Stomach (tissue), 9 donors: Measurements from ENCODE around the gene FANK1. TPM values are rescaled to one million over a fixed set of nuclear protein-coding genes. Genes with fewer than 3 reads are reported as not detected.
A peak's percentile ranks its signal among the peaks of the same experiment; 100 is the strongest.
"Not testable (repeated sequence)": the region's sequence is repeated elsewhere in the genome, so short reads cannot be mapped to it uniquely, and the experiment has no call there.

Source experiments
- DNase-seq, 2 donors: peaks; one replicate each; pipeline versions ENCODE4 v3.0.0 to v3.0.0-alpha.2; 2013 to 2019
- H3K27ac ChIP-seq, 5 donors: fragments of 200-600 bp in 4 of 5; sonication (generic) in 4 of 5; one replicate each; pipeline ENCODE4 v1.5.1; 2013 to 2019; ENCODE audit warnings: mild to moderate bottlenecking in 1 of 5, moderate library complexity in 1 of 5
- H3K27me3 ChIP-seq, 3 donors: fragments of 200-600 bp; sonication (generic); one replicate each; pipeline ENCODE4 v1.5.1; 2017 to 2019; ENCODE audit warnings: mixed run types in 1 of 3
- H3K36me3 ChIP-seq, 4 donors: fragments of 200-600 bp; sonication (generic); 1 replicate in 3 of 4; 2 replicates in 1 of 4; pipeline ENCODE4 v1.5.1; 2016 to 2019
- H3K4me1 ChIP-seq, 4 donors: fragments of 200-600 bp; sonication (generic); one replicate each; pipeline ENCODE4 v1.5.1; 2016 to 2019
- H3K4me3 ChIP-seq, 4 donors: fragments of 200-600 bp; sonication (generic) in 3 of 4; one replicate each; pipeline ENCODE4 v1.5.1; 2016 to 2019; ENCODE audit warnings: mild to moderate bottlenecking in 1 of 4
- H3K9me3 ChIP-seq, 4 donors: fragments of 200-600 bp; sonication (generic); one replicate each; pipeline ENCODE4 v1.5.1; 2016 to 2019
- EP300 ChIP-seq: sonication (generic); formaldehyde crosslinking; IDR thresholded peaks from one replicate; pipeline ENCODE4 v1.6.1; 2017; ENCODE audit warnings: antibody characterized with exemption
- POLR2A ChIP-seq, 4 donors: fragments of 450-650 bp; IDR thresholded peaks; one replicate each; pipeline ENCODE4 v1.6.1; 2016; ENCODE audit warnings: antibody characterized with exemption in 4 of 4, control low read depth in 2 of 4, mild to moderate bottlenecking in 1 of 4, moderate library complexity in 1 of 4
- POLR2AphosphoS5 ChIP-seq, 3 donors: sonication (generic); formaldehyde crosslinking; IDR thresholded peaks; one replicate each; pipeline ENCODE4 v1.6.1; 2016; ENCODE audit warnings: antibody characterized with exemption in 3 of 3
- WGBS, 5 donors: extraction: QIAGEN DNeasy Blood & Tissue Kit in 3 of 5; methylation state at CpG; one replicate each; pipeline versions ENCODE4 v1.1.5 to v1.1.7; 2013 to 2018; 5-methylcytosine and 5-hydroxymethylcytosine counted together
- intact Hi-C: fragments of 100-400 bp; cut with DNase I; formaldehyde crosslinking; loops from one replicate; pipeline ENCODE4 v1.15.1; 2023; ENCODE audit warnings: low total_unique reads
- polyA plus RNA-seq, 3 donors: library from polyadenylated mRNA; stranded (reverse); fragments of 200-250 nt; gene quantifications; one replicate each; pipeline ENCODE4 v1.2.3, GENCODE V29; 2013
- total RNA-seq, 5 donors: library from RNA; depleted of rRNA; stranded (reverse); fragments of >200 nt; gene quantifications; one replicate each; pipeline versions ENCODE4 v1.1.0 to v1.2.3, GENCODE V29; 2014 to 2016
- TF ChIP-seq, protein P1 (sequence below), 7 experiments: fragments of 450-650 bp in 4 of 7; fragments of 200-600 bp in 3 of 7; sonication (generic) in 3 of 7; IDR thresholded peaks; one replicate each; pipeline ENCODE4 v1.5.1; 2016 to 2019; ENCODE audit warnings: antibody characterized with exemption in 7 of 7, control low read depth in 2 of 7, mild to moderate bottlenecking in 1 of 7
- donor health status: healthy with polysubstance abuse.
- donor health status: Bipolar disorder and iron deficiency.
- donor health status: healthy.

Gene FANK1
- total and polyA plus RNA-seq, 8 donors: 1.6 to 13.3 (median 6.4) TPM

DNA sequence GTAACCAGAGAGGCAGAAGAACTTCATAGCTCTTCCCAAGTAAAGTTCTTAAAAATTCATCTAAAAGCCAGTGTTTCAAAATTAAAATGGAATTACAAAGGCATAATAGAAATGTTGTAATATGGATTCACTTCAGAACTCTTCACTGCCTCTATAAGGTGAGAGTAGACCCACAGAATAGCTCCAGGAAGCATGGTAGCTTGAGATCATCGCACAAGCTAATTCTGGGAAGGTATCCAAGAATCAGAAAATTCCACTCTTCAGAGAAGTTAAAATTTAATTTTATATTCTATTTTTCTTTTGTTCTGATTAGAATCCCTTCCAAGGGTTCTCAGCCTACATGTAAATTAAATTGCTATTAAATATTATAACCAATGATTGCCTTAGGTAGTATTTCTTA lies 13.8 kb upstream of the FANK1 start:
- intact Hi-C loops: no loop called here
- Histone ChIP-seq H3K27ac (no peak overlapping the region), H3K36me3 (peaks cover 0 to 17% (median 13%) of the 10 kb centered on the region in 4 donors), H3K4me1 (peaks cover 12 to 44% (median 22%) of the 10 kb centered on the region in 4 donors), H3K9me3 (no peaks in the 10 kb centered on the region), H3K27me3 (no peaks in the 10 kb centered on the region), H3K4me3 (no peak overlapping the region)
- no peak for DNase-seq
- WGBS, 5 donors: 32 to 60% (median 45%) methylated on average over 1 of the region's 1 CpG
- TF ChIP-seq POLR2AphosphoS5 (IDR thresholded peaks at IDR 0.05): no peak
- TF ChIP-seq, protein P1, sequence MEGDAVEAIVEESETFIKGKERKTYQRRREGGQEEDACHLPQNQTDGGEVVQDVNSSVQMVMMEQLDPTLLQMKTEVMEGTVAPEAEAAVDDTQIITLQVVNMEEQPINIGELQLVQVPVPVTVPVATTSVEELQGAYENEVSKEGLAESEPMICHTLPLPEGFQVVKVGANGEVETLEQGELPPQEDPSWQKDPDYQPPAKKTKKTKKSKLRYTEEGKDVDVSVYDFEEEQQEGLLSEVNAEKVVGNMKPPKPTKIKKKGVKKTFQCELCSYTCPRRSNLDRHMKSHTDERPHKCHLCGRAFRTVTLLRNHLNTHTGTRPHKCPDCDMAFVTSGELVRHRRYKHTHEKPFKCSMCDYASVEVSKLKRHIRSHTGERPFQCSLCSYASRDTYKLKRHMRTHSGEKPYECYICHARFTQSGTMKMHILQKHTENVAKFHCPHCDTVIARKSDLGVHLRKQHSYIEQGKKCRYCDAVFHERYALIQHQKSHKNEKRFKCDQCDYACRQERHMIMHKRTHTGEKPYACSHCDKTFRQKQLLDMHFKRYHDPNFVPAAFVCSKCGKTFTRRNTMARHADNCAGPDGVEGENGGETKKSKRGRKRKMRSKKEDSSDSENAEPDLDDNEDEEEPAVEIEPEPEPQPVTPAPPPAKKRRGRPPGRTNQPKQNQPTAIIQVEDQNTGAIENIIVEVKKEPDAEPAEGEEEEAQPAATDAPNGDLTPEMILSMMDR (IDR thresholded peaks at IDR 0.05): no peak
- no peak for TF ChIP-seq POLR2A (IDR thresholded peaks at IDR 0.05)
- no peak for TF ChIP-seq EP300

- TF ChIP-seq, protein P1 (IDR thresholded peaks at IDR 0.05): no peak
- TF ChIP-seq POLR2A (IDR thresholded peaks at IDR 0.05) (no peak), POLR2AphosphoS5 (IDR thresholded peaks at IDR 0.05) (no peak), EP300 (no peak)
- H3K27me3 ChIP-seq: no peaks in the 10 kb centered on the region
- H3K27ac ChIP-seq: no peak overlapping the region
- intact Hi-C loops: no loop called here
- DNase-seq: no peak
- WGBS, 5 donors: 81 to 92% (median 88%) methylated on average over 3 of the region's 3 CpGs
- H3K36me3 ChIP-seq: peaks cover 0 to 17% (median 12%) of the 10 kb centered on the region in 4 donors
- H3K9me3 ChIP-seq: no peaks in the 10 kb centered on the region
- peaks cover 12 to 50% (median 23%) of the 10 kb centered on the region in 4 donors for H3K4me1 ChIP-seq
- no peak overlapping the region for H3K4me3 ChIP-seq
Observed at GRCh38 chr10:125883211-125883610, 13.2 kb upstream of the FANK1 start.

DNA sequence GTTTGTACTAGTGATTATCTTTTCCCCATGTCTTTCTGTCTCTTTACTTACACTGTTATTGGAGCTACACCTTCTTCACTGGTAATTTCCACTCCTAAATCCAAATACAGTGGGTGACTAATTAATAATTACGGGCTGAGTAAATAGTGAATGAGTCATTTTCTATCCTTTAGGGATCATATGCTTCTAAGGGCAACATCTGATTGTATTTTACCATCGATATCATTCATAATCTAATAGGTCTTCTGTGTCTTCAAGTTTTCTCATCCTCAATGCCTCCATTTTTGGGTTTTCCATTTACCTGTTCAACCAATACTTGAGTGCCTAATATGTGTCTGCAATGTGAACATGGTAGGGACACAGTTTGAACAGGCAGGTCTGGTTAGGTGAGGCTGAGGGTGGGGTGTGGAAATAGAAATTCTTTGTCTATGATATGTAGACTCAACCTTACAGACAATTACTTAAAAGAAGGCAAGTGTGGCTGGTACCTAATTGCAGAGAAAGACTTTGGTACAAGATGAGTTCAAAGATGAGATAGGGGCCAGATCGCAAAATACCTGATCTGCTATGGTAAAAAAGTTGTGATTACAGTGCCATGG lies 9.4 kb upstream of the FANK1 start:
- Histone ChIP-seq H3K4me1 (peaks cover 0 to 41% (median 22%) of the 10 kb centered on the region in 4 donors), H3K9me3 (no peaks in the 10 kb centered on the region), H3K36me3 (peaks cover 0 to 13% (median 10%) of the 10 kb centered on the region in 4 donors), H3K27ac (peak overlapping the region in 1 of 5 donors; percentile 0), H3K27me3 (no peaks in the 10 kb centered on the region), H3K4me3 (no peak overlapping the region)
- no peak for TF ChIP-seq POLR2A (IDR thresholded peaks at IDR 0.05)
- intact Hi-C loops: no loop called here
- DNase-seq: no peak
- 71 to 86% (median 75%) methylated on average over 3 of the region's 3 CpGs for WGBS, 5 donors

- WGBS, 5 donors: 28 to 60% (median 45%) methylated on average over 4 of the region's 4 CpGs
- H3K36me3 ChIP-seq: peaks cover 0 to 10% (median 9%) of the 10 kb centered on the region in 4 donors
- H3K4me1 ChIP-seq: peaks cover 0 to 43% (median 17%) of the 10 kb centered on the region in 4 donors
- DNase-seq, H3K4me3 ChIP-seq, H3K27me3 ChIP-seq, intact Hi-C loops, H3K9me3 ChIP-seq: not testable (repeated sequence)
- TF ChIP-seq POLR2AphosphoS5 (IDR thresholded peaks at IDR 0.05): peak in 1 of 3 donors; percentile 40
- H3K27ac ChIP-seq: peak overlapping the region in 4 of 5 donors; percentile 27 to 62 (median 43)
Observed at GRCh38 chr10:125889441-125889840, 6.9 kb upstream of the FANK1 start.

GRCh38 chr10:125892402-125892801 lies 4.0 kb upstream of the FANK1 start:
- intact Hi-C loops, H3K27me3 ChIP-seq, H3K4me3 ChIP-seq, H3K9me3 ChIP-seq, DNase-seq, H3K36me3 ChIP-seq: not testable (repeated sequence)
- peaks cover 0 to 58% (median 19%) of the 10 kb centered on the region in 4 donors for H3K4me1 ChIP-seq
- H3K27ac ChIP-seq: peak overlapping the region in 1 of 5 donors; percentile 68
- 46 to 54% (median 50%) methylated on average over 5 of the region's 5 CpGs for WGBS, 5 donors

GRCh38 chr10:125894176-125894575 lies 2.2 kb upstream of the FANK1 start:
- Histone ChIP-seq H3K4me1 (peaks cover 0 to 48% (median 13%) of the 10 kb centered on the region in 4 donors), H3K4me3 (peak overlapping the region in 1 of 4 donors; percentile 89), H3K27ac (peak overlapping the region in 2 of 5 donors; percentile 54 to 92)
- H3K36me3 ChIP-seq, H3K27me3 ChIP-seq, intact Hi-C loops, H3K9me3 ChIP-seq, DNase-seq: not testable (repeated sequence)
- WGBS, 5 donors: 35 to 58% (median 38%) methylated on average over 3 of the region's 3 CpGs
